Measurements from ENCODE around the gene SRL. TPM values are rescaled to one million over a fixed set of nuclear protein-coding genes. Genes with fewer than 3 reads are reported as not detected.

SRL gene
- total and polyA plus RNA-seq, 2 experiments from 2014 or later = not detected

DNA sequence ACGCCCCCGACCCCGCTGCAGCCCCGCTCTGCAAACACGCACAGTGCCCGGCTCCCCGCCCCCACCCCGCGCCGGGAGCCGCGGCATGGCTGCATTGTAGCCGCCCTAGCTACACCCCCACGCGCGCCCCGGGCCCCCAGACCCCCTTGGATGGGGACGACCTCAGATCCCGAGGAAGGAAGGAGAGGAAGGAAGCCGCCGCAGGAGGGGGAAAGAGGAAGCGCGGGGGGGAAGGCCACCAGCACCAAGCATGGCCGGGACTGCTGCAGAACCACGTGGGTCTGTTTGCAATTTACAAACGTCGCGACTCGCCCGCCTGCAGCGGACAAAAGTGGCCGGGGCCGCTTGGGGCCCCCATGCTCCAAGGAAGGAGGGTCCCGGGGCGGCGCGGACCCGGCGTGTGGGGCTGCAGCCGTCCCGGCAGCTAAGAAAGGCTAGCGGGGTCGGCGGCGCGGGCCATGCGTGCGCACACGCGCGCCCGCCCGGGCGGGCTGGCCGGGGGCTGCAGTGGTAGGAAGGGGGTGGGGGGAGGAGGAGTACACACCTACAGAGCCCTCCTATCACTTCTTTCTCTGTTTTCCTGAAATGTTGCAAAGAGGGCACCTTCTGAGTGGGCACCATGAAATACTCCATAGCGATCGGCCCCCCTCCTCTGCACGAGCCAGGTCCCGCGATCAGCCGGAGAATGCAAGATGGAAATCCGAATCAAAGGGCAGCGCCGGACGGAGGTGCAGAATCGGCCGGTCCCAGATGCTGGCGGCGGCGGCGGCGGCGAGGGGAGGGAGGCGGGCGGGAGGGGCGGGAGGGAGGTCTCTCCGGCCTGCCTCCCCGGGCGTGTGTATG is 30.5 kb upstream of the SRL start (continued):
- TF ChIP-seq, protein P1, sequence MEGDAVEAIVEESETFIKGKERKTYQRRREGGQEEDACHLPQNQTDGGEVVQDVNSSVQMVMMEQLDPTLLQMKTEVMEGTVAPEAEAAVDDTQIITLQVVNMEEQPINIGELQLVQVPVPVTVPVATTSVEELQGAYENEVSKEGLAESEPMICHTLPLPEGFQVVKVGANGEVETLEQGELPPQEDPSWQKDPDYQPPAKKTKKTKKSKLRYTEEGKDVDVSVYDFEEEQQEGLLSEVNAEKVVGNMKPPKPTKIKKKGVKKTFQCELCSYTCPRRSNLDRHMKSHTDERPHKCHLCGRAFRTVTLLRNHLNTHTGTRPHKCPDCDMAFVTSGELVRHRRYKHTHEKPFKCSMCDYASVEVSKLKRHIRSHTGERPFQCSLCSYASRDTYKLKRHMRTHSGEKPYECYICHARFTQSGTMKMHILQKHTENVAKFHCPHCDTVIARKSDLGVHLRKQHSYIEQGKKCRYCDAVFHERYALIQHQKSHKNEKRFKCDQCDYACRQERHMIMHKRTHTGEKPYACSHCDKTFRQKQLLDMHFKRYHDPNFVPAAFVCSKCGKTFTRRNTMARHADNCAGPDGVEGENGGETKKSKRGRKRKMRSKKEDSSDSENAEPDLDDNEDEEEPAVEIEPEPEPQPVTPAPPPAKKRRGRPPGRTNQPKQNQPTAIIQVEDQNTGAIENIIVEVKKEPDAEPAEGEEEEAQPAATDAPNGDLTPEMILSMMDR (conservative IDR thresholded peaks at IDR 0.05; ENCODE audit: low read depth in 2 of 2) = no peak
- TF ChIP-seq POLR2AphosphoS5 (IDR thresholded peaks at IDR 0.05; ENCODE audit: low read depth) = no peak; the same call in 1 of the 2 replicates
- TF ChIP-seq, protein P2, sequence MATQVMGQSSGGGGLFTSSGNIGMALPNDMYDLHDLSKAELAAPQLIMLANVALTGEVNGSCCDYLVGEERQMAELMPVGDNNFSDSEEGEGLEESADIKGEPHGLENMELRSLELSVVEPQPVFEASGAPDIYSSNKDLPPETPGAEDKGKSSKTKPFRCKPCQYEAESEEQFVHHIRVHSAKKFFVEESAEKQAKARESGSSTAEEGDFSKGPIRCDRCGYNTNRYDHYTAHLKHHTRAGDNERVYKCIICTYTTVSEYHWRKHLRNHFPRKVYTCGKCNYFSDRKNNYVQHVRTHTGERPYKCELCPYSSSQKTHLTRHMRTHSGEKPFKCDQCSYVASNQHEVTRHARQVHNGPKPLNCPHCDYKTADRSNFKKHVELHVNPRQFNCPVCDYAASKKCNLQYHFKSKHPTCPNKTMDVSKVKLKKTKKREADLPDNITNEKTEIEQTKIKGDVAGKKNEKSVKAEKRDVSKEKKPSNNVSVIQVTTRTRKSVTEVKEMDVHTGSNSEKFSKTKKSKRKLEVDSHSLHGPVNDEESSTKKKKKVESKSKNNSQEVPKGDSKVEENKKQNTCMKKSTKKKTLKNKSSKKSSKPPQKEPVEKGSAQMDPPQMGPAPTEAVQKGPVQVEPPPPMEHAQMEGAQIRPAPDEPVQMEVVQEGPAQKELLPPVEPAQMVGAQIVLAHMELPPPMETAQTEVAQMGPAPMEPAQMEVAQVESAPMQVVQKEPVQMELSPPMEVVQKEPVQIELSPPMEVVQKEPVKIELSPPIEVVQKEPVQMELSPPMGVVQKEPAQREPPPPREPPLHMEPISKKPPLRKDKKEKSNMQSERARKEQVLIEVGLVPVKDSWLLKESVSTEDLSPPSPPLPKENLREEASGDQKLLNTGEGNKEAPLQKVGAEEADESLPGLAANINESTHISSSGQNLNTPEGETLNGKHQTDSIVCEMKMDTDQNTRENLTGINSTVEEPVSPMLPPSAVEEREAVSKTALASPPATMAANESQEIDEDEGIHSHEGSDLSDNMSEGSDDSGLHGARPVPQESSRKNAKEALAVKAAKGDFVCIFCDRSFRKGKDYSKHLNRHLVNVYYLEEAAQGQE (IDR thresholded peaks at IDR 0.05; ENCODE audit: unreplicated experiment) = no peak
- no peak for TF ChIP-seq JUNB (IDR thresholded peaks at IDR 0.05; ENCODE audit: unreplicated experiment)
- TF ChIP-seq ZNF331 (CRISPR knock-in tag; IDR thresholded peaks at IDR 0.05; ENCODE audit: low read depth) = no peak
- TF ChIP-seq CREB1 (CRISPR knock-in tag; IDR thresholded peaks at IDR 0.05; ENCODE audit: low read depth) = no peak
- no peak for TF ChIP-seq EZH2phosphoT487 (IDR thresholded peaks at IDR 0.05; ENCODE audit: unreplicated experiment)
- no peak for TF ChIP-seq ZNF114 (CRISPR knock-in tag; IDR thresholded peaks at IDR 0.05)
- TF ChIP-seq, protein P3, sequence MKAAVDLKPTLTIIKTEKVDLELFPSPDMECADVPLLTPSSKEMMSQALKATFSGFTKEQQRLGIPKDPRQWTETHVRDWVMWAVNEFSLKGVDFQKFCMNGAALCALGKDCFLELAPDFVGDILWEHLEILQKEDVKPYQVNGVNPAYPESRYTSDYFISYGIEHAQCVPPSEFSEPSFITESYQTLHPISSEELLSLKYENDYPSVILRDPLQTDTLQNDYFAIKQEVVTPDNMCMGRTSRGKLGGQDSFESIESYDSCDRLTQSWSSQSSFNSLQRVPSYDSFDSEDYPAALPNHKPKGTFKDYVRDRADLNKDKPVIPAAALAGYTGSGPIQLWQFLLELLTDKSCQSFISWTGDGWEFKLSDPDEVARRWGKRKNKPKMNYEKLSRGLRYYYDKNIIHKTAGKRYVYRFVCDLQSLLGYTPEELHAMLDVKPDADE (IDR thresholded peaks at IDR 0.05) = no peak
- TF ChIP-seq NANOG (IDR thresholded peaks at IDR 0.05; ENCODE audit: borderline replicate concordance) = no peak
- no peak for TF ChIP-seq EZH2 (IDR thresholded peaks at IDR 0.05; ENCODE audit: low read depth, unreplicated experiment)

Data from GM23338 (cell line).